SK-N-SH (cell line): ENCODE measurements around the gene ANTKMT. TPM values are rescaled to one million over a fixed set of nuclear protein-coding genes. Genes with fewer than 3 reads are reported as not detected.

Source experiments
- CTCF ChIA-PET: fragments of 300-600, 350-600 bp; formaldehyde crosslinking; extraction: SDS; loops from one replicate; lab custom pipeline; 2021; lab: Yijun Ruan, JAX
- POLR2A ChIA-PET: fragments of 350-600 bp; sonication (Branson Sonifier 250); formaldehyde crosslinking; extraction: SDS; loops from one replicate; lab custom pipeline; 2020; ENCODE audit warnings: antibody characterized with exemption, inconsistent platforms; lab: Yijun Ruan, JAX
- DNase-seq: peaks from one replicate; pipeline ENCODE4 v3.0.0; 2012
- H2AFZ ChIP-seq: fragments of 200-600 bp; sonication (generic); 2 replicates; pipeline ENCODE4 v1.8.1; 2016; ENCODE audit warnings: antibody characterized with exemption, mild to moderate bottlenecking, low read depth
- H3F3A ChIP-seq: fragments of 200-600 bp; sonication (generic); replicated peaks from 2 replicates; pipeline ENCODE3; 2016; ENCODE audit warnings: antibody characterized with exemption, mild to moderate bottlenecking; ENCODE audit not compliant: insufficient read depth
- H3K27ac ChIP-seq, 2 experiments: fragments of 200-500 bp in 1 of 2; fragments of 200-600 bp in 1 of 2; sonication (Bioruptor generic) in 1 of 2; sonication (generic), shearing (Covaris generic) in 1 of 2; 2 replicates each; pipeline versions ENCODE4 v1.5.1 to v1.6.1; 2014 to 2016; ENCODE audit warnings: low read depth in 2 of 2, inconsistent platforms in 1 of 2, low read length in 1 of 2, mild to moderate bottlenecking in 1 of 2, mixed read lengths in 1 of 2
- H3K27me3 ChIP-seq: fragments of 200-600 bp; sonication (generic), shearing (Covaris generic); 2 replicates; pipeline ENCODE4 v1.6.1; 2016; ENCODE audit warnings: mixed run types; ENCODE audit not compliant: insufficient read depth
- H3K36me3 ChIP-seq, 2 experiments: fragments of 200-500 bp in 1 of 2; fragments of 200-600 bp in 1 of 2; sonication (Bioruptor generic) in 1 of 2; sonication (generic) in 1 of 2; replicated peaks in 1 of 2; 2 replicates each; pipeline versions ENCODE3 to v1.5.1; 2014 to 2016; ENCODE audit warnings: low read length in 1 of 2, mild to moderate bottlenecking in 1 of 2; ENCODE audit not compliant: insufficient read depth in 2 of 2, control insufficient read depth in 1 of 2
- H3K4me1 ChIP-seq, 2 experiments: fragments of 200-500 bp in 1 of 2; fragments of 200-600 bp in 1 of 2; sonication (Bioruptor generic) in 1 of 2; sonication (generic), shearing (Covaris generic) in 1 of 2; 2 replicates each; pipeline versions ENCODE4 v1.5.1 to v1.6.1; 2014 to 2016; ENCODE audit warnings: low read depth in 1 of 2, low read length in 1 of 2, mixed run types in 1 of 2; ENCODE audit not compliant: insufficient read depth in 2 of 2, control insufficient read depth in 1 of 2
- H3K4me2 ChIP-seq: fragments of 200-600 bp; sonication (generic), shearing (Covaris generic); 2 replicates; pipeline ENCODE4 v1.6.1; 2017; ENCODE audit warnings: mixed run types
- H3K4me3 ChIP-seq, 2 experiments: fragments of 200-500 bp in 1 of 2; fragments of 200-600 bp in 1 of 2; sonication (Bioruptor generic) in 1 of 2; sonication (generic), shearing (Covaris generic) in 1 of 2; 2 replicates each; pipeline versions ENCODE4 v1.5.1 to v1.8.1; 2014 to 2016; ENCODE audit warnings: low read depth in 2 of 2, inconsistent platforms in 1 of 2, low read length in 1 of 2, mild to moderate bottlenecking in 1 of 2, mixed read lengths in 1 of 2, moderate library complexity in 1 of 2
- H3K79me2 ChIP-seq: fragments of 200-600 bp; sonication (generic); 2 replicates; pipeline ENCODE4 v1.8.1; 2017; ENCODE audit warnings: mild to moderate bottlenecking; ENCODE audit not compliant: insufficient read depth
- H3K9ac ChIP-seq: fragments of 200-600 bp; sonication (generic); 2 replicates; pipeline ENCODE4 v1.6.1; 2017; ENCODE audit warnings: mixed run types
- H3K9me2 ChIP-seq: fragments of 200-600 bp; sonication (generic); 2 replicates; pipeline ENCODE4 v1.6.1; 2017; ENCODE audit warnings: mixed run types
- H3K9me3 ChIP-seq: fragments of 200-600 bp; sonication (generic); 2 replicates; pipeline ENCODE4 v1.6.1; 2017; ENCODE audit warnings: mixed run types, mild to moderate bottlenecking, moderate library complexity
- H4K20me1 ChIP-seq: fragments of 200-600 bp; sonication (generic); 2 replicates; pipeline ENCODE4 v1.6.1; 2017; ENCODE audit warnings: mild to moderate bottlenecking, mixed run types; ENCODE audit not compliant: insufficient read depth
- CHD2 ChIP-seq: fragments of 150-350 bp; IDR thresholded peaks from 2 replicates; pipeline ENCODE4 v1.6.1; 2018; ENCODE audit warnings: low read length; ENCODE audit not compliant: partially characterized antibody
- CTCF ChIP-seq: fragments of 200-600 bp; sonication (generic); IDR thresholded peaks from 2 replicates; pipeline ENCODE4 v1.6.1; 2017; ENCODE audit warnings: antibody characterized with exemption, mild to moderate bottlenecking, moderate library complexity
- ELF1 ChIP-seq: IDR thresholded peaks from 2 replicates; pipeline ENCODE4 v1.4.0; 2012
- FOXJ3 ChIP-seq: sonication (generic); formaldehyde crosslinking; IDR thresholded peaks from 2 replicates; pipeline ENCODE4 v1.5.1; 2020; ENCODE audit warnings: mild to moderate bottlenecking, missing genetic modification reagents
- GABPA ChIP-seq: IDR thresholded peaks from 2 replicates; pipeline ENCODE4 v1.4.0; 2012; ENCODE audit warnings: low read depth, mild to moderate bottlenecking
- IRF3 ChIP-seq: fragments of 150-350 bp; IDR thresholded peaks from 2 replicates; pipeline ENCODE4 v1.6.1; 2016; ENCODE audit warnings: mild to moderate bottlenecking, low read depth, low read length
- JUND ChIP-seq: IDR thresholded peaks from 2 replicates; pipeline ENCODE4 v1.4.0; 2012
- MEF2A ChIP-seq: IDR thresholded peaks from 2 replicates; pipeline ENCODE4 v1.4.0; 2012; ENCODE audit warnings: low read depth, borderline replicate concordance
- MXI1 ChIP-seq: IDR thresholded peaks from 2 replicates; pipeline ENCODE4 v1.6.1; 2012; ENCODE audit warnings: mild to moderate bottlenecking, low read depth, low read length, improper control_type of control experiment
- NFIC ChIP-seq: IDR thresholded peaks from 2 replicates; pipeline ENCODE4 v1.4.0; 2012; ENCODE audit warnings: borderline replicate concordance
- NRF1 ChIP-seq: IDR thresholded peaks from 2 replicates; pipeline ENCODE4 v1.6.1; 2012; ENCODE audit warnings: low read depth, mild to moderate bottlenecking, low read length
- RAD21 ChIP-seq: IDR thresholded peaks from 2 replicates; pipeline ENCODE4 v1.6.1; 2012; ENCODE audit warnings: mild to moderate bottlenecking, low read length
- RCOR1 ChIP-seq: fragments of 150-350 bp; IDR thresholded peaks from 2 replicates; pipeline ENCODE4 v1.6.1; 2017; ENCODE audit warnings: antibody characterized with exemption, low read length
- RFX5 ChIP-seq: IDR thresholded peaks from 2 replicates; pipeline ENCODE4 v1.6.1; 2012; ENCODE audit warnings: mild to moderate bottlenecking, improper control_type of control experiment, low read length
- SIN3A ChIP-seq: IDR thresholded peaks from 2 replicates; pipeline ENCODE4 v1.6.1; 2012; ENCODE audit warnings: low read depth, mild to moderate bottlenecking, low read length, moderate library complexity, borderline replicate concordance
- TAF1 ChIP-seq: IDR thresholded peaks from 2 replicates; pipeline ENCODE4 v1.6.1; 2012; ENCODE audit warnings: low read depth, mild to moderate bottlenecking, low read length, moderate library complexity, borderline replicate concordance
- TCF12 ChIP-seq: IDR thresholded peaks from 2 replicates; pipeline ENCODE4 v1.4.0; 2012
- WGBS: methylation state at CpG from one replicate; pipeline ENCODE4 v1.1.6; 2017; ENCODE audit warnings: low lambda C conversion rate; 5-methylcytosine and 5-hydroxymethylcytosine counted together
- polyA plus RNA-seq, 3 experiments: library from polyadenylated mRNA; depleted of rRNA; stranded (reverse); fragments of >200 nt; gene quantifications; 2 replicates each; pipeline ENCODE4 v1.2.3, GENCODE V29; 2012
- TF ChIP-seq, protein P1 (sequence below): IDR thresholded peaks from 2 replicates; pipeline ENCODE4; 2012
- TF ChIP-seq, protein P2 (sequence below): IDR thresholded peaks from 2 replicates; pipeline ENCODE4 v1.4.0; 2012; ENCODE audit warnings: low read depth

The ANTKMT gene
- polyA plus RNA-seq, 1 of the 3 experiments (the other 2 are of a cell fraction) = 57.4 TPM

GRCh38 chr16:685967-686366 is 35.0 kb upstream of the ANTKMT start:
- Histone ChIP-seq H3K9me2 (no peaks in the 10 kb centered on the region), H3K4me2 (peak overlapping the region; percentile 37; the same call in 1 of the 2 replicates), H3K4me1 (peaks cover 13 to 59% of the 10 kb centered on the region in 2 experiments; a peak in 3 of 4 replicates), H3K9me3 (no peaks in the 10 kb centered on the region), H3F3A (peaks cover 5% of the 10 kb centered on the region), H3K4me3 (no peak overlapping the region), H3K79me2 (peaks cover 40% of the 10 kb centered on the region), H2AFZ (no peak overlapping the region), H3K27me3 (no peaks in the 10 kb centered on the region), H3K9ac (no peak overlapping the region), H3K36me3 (peaks cover 13 to 39% of the 10 kb centered on the region in 2 experiments), H3K27ac (peak overlapping the region in 1 of 2 experiments; percentile 47; a peak in 1 of 4 replicates), H4K20me1 (peaks cover 20% of the 10 kb centered on the region)
- POLR2A ChIA-PET = no interaction called here
- CTCF ChIA-PET = interaction anchor here (0.6 to 5.9 kb wide), 18 partner anchors 9 to 356 kb away, joined by 3 to 38 read pairs (median 4); partner anchors contain the start of genes ANTKMT, RHBDL1 and RHOT2
- WGBS = 94% methylated on average over 2 of the region's 10 CpGs
- peak; percentile 84 for DNase-seq
- no peak for TF ChIP-seq NFIC
- TF ChIP-seq, protein P1, sequence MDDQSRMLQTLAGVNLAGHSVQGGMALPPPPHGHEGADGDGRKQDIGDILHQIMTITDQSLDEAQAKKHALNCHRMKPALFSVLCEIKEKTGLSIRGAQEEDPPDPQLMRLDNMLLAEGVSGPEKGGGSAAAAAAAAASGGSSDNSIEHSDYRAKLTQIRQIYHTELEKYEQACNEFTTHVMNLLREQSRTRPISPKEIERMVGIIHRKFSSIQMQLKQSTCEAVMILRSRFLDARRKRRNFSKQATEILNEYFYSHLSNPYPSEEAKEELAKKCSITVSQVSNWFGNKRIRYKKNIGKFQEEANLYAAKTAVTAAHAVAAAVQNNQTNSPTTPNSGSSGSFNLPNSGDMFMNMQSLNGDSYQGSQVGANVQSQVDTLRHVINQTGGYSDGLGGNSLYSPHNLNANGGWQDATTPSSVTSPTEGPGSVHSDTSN = no peak
- TF ChIP-seq IRF3 = no peak
- TF ChIP-seq RCOR1 = no peak
- TF ChIP-seq CHD2 = no peak
- TF ChIP-seq SIN3A = no peak
- TF ChIP-seq, protein P2, sequence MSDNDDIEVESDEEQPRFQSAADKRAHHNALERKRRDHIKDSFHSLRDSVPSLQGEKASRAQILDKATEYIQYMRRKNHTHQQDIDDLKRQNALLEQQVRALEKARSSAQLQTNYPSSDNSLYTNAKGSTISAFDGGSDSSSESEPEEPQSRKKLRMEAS = peak; percentile 41; the same call in 1 of the 2 replicates
- peak; percentile 66 for TF ChIP-seq CTCF

DNA sequence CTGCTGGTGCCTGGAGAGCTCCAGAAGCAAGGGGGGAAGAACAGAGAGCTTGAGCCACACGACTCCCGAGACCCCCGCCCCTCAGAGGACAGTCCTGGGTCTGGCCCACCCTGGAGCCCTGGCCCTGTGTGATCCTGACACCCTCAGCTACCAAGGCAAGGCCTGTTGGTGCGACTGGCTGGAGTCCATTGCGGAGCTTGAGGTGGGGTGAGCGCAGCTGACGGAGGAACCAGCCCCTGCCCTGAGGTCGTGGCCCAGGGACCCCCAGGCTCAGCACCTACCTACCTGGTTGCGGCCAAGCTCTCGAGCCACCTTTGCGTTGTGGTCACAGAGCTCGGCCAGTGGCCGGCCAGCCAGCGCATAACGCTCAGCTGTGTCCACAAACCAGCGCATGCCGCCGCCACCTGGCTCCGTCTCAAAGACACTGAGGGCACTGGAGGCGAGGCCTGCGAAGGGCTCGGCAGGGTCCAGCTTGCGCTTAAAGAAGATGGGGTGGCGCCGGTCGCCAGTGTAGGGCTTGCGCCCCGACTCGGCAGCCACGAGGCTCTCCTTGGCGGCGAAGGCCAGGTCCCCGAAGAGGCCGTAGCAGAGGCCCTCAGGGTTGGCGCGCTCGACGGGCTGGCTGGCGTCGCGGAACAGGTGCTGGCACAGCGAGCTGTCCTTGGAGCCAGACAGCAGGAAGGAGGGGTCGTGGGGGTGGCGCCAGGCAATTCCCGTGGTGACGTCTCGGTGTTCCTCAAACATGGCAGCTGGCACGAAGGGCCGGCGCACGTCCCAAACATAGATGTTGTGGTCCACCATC is 34.3 kb upstream of the ANTKMT start:
- H2AFZ ChIP-seq = no peak overlapping the region
- H3K9me2 ChIP-seq = no peaks in the 10 kb centered on the region
- peaks cover 4% of the 10 kb centered on the region for H3F3A ChIP-seq
- H3K27ac ChIP-seq = no peak overlapping the region
- no peaks in the 10 kb centered on the region for H3K27me3 ChIP-seq
- H3K79me2 ChIP-seq = peaks cover 33% of the 10 kb centered on the region
- H3K4me3 ChIP-seq = no peak overlapping the region
- H3K4me1 ChIP-seq = peaks cover 12 to 52% of the 10 kb centered on the region in 2 experiments; a peak in 3 of 4 replicates
- no peak overlapping the region for H3K4me2 ChIP-seq
- CTCF ChIA-PET = interaction anchor here (0.6 to 5.9 kb wide), 18 partner anchors 10 to 355 kb away, joined by 3 to 38 read pairs (median 4); partner anchors contain the start of genes ANTKMT, RHBDL1 and RHOT2
- peaks cover 11 to 34% of the 10 kb centered on the region in 2 experiments for H3K36me3 ChIP-seq
- POLR2A ChIA-PET = no interaction called here
- no peak overlapping the region for H3K9ac ChIP-seq
- 98% methylated on average over 33 of the region's 51 CpGs for WGBS
- H4K20me1 ChIP-seq = peaks cover 13% of the 10 kb centered on the region
- no peak for DNase-seq
- no peaks in the 10 kb centered on the region for H3K9me3 ChIP-seq
- no peak for TF ChIP-seq JUND
- no peak for TF ChIP-seq ELF1
- no peak for TF ChIP-seq FOXJ3 (CRISPR knock-in tag)
- no peak for TF ChIP-seq TAF1
- no peak for TF ChIP-seq NRF1
- no peak for TF ChIP-seq GABPA
- TF ChIP-seq SIN3A = no peak
- no peak for TF ChIP-seq RAD21
- no peak for TF ChIP-seq TCF12
- TF ChIP-seq RFX5 = no peak
- TF ChIP-seq CTCF = no peak
- TF ChIP-seq MXI1 = no peak
- TF ChIP-seq MEF2A = no peak
